ENCODE data around the gene GPR107. TPM values are rescaled to one million over a fixed set of nuclear protein-coding genes. Genes with fewer than 3 reads are reported as not detected.

GPR107 gene
- total and polyA plus RNA-seq, 2 of the 8 experiments (the other 6 are each of a cell fraction or from before 2014, with no cell fraction given): 19.3 to 30.7 TPM

DNA sequence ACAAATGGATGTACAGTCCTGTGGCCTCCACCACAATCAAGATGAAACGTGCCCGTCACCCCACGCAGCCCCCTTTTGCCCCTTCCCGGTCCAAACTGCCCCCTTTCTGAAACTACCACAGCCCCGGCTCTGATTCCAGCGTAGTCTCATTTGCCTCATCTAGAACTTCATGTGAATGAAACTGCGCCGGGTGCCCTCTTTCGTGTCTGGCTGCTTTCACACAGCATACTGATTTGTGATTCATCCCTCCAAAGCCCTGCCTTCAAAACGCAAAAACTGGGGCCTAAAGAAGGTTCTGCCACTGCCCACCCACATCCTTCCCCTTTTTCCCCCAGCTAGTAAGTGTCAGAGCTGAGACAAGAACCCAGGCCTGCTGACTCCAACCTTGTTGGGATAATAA is 87.0 kb downstream of the GPR107 start:
- Histone ChIP-seq H4K91ac (replicated peaks; ENCODE audit: insufficient read length, low read length) (no peak overlapping the region), H3K4me1 (replicated peaks in 1 of 4; ENCODE audit: control insufficient read depth in 3 of 4, insufficient read depth in 4 of 4, low read length in 3 of 4) (peaks cover 13 to 29% (median 19%) of the 10 kb centered on the region in 4 experiments), H2BK120ac (replicated peaks; ENCODE audit: low read depth, low read length) (no peak overlapping the region), H3K56ac (replicated peaks; ENCODE audit: insufficient read length, low read depth, low read length) (no peak overlapping the region), H3K27ac (ENCODE audit: low read depth, low read length) (no peak overlapping the region), H4K8ac (ENCODE audit: extremely low read depth, insufficient read depth, low read length) (no peak overlapping the region), H3K4ac (replicated peaks; ENCODE audit: insufficient read length, low read depth, low read length) (no peak overlapping the region), H3K23ac (ENCODE audit: insufficient read length) (no peak overlapping the region), H3K23me2 (ENCODE audit: low read depth, low read length) (no peaks in the 10 kb centered on the region), H3K9ac (replicated peaks in 1 of 4; ENCODE audit: extremely low read depth in 1 of 4, low read depth in 3 of 4, low read length in 3 of 4) (no peak overlapping the region), H2AFZ (ENCODE audit: low read length) (no peak overlapping the region), H4K20me1 (replicated peaks in 1 of 2; ENCODE audit: control insufficient read depth in 1 of 2, insufficient read depth in 2 of 2, low read length in 2 of 2) (no peaks in the 10 kb centered on the region), H3K36me3 (ENCODE audit: control insufficient read depth in 2 of 4, insufficient read depth in 4 of 4, low read length in 3 of 4) (no peaks in the 10 kb centered on the region), H3K27me3 (replicated peaks in 1 of 4; ENCODE audit: control insufficient read depth in 3 of 4, extremely low read depth in 1 of 4, insufficient read depth in 3 of 4, low read length in 3 of 4) (no peaks in the 10 kb centered on the region; a peak in 1 of 7 replicates), H3K4me3 (ENCODE audit: extremely low read depth in 1 of 4, insufficient read depth in 2 of 4, low read depth in 3 of 4, low read length in 4 of 4) (no peak overlapping the region), H2BK5ac (ENCODE audit: low read depth, low read length) (no peak overlapping the region), H3K9me3 (ENCODE audit: insufficient read depth in 2 of 2, low read depth in 1 of 2, low read length in 1 of 2) (no peaks in the 10 kb centered on the region), H2AK5ac (ENCODE audit: low read depth, low read length) (no peak overlapping the region), H3K79me2 (ENCODE audit: control insufficient read depth in 1 of 2, insufficient read depth in 2 of 2, low read length in 2 of 2) (no peaks in the 10 kb centered on the region), H2BK12ac (ENCODE audit: low read depth, low read length) (no peak overlapping the region), H3K14ac (ENCODE audit: insufficient read length) (no peak overlapping the region), H3K79me1 (ENCODE audit: low read depth, low read length) (no peaks in the 10 kb centered on the region), H3K18ac (ENCODE audit: extremely low read depth, low read length) (no peak overlapping the region), H4K5ac (ENCODE audit: insufficient read length, low read depth, low read length) (no peak overlapping the region), H3K4me2 (ENCODE audit: insufficient read depth in 1 of 2, low read depth in 2 of 2, low read length in 2 of 2) (no peak overlapping the region), H2BK15ac (ENCODE audit: low read length) (no peak overlapping the region), H2BK20ac (ENCODE audit: low read length) (no peak overlapping the region)
- 90% methylated on average over 10 of the region's 10 CpGs; no CpG with 5 or more reads in 1 of the 2 experiments for WGBS, 2 experiments (ENCODE audit: extremely low coverage in 1 of 2, insufficient coverage in 1 of 2, insufficient read length in 1 of 2, insufficient replicate concordance in 2 of 2, low coverage in 1 of 2, low lambda C conversion rate in 2 of 2, missing lambda C conversion rate in 1 of 2)
- ChIA-PET POLR2A (ENCODE audit: partially characterized antibody) (no interaction called here), CTCF (ENCODE audit: partially characterized antibody) (interaction anchor here (0.7 to 1.8 kb wide), 2 partner anchors 9 to 33 kb away, joined by 3 to 5 read pairs; no protein-coding TSS in a partner anchor)
- no peak for DNase-seq (ENCODE audit: low read depth in 1 of 2, low spot score in 2 of 2)
- FAIRE-seq: no peak
- no peak for TF ChIP-seq SP2 (IDR thresholded peaks at IDR 0.05; ENCODE audit: low read length)
- TF ChIP-seq SUZ12 (IDR thresholded peaks at IDR 0.05; ENCODE audit: low read length): no peak
- TF ChIP-seq TBP (IDR thresholded peaks at IDR 0.05; ENCODE audit: low read depth, low read length): no peak
- TF ChIP-seq CTBP2 (IDR thresholded peaks at IDR 0.05; ENCODE audit: borderline replicate concordance, insufficient read depth, insufficient read length, low read length): no peak
- TF ChIP-seq EGR1 (IDR thresholded peaks at IDR 0.05; ENCODE audit: borderline replicate concordance, low read depth, low read length): no peak
- TF ChIP-seq RFX5 (IDR thresholded peaks at IDR 0.05; ENCODE audit: borderline replicate concordance, low read depth, low read length): no peak
- no peak for TF ChIP-seq RNF2 (IDR thresholded peaks at IDR 0.05; ENCODE audit: borderline replicate concordance, low read depth, low read length, missing control alignments, poor library complexity, severe bottlenecking)
- TF ChIP-seq, protein P1, sequence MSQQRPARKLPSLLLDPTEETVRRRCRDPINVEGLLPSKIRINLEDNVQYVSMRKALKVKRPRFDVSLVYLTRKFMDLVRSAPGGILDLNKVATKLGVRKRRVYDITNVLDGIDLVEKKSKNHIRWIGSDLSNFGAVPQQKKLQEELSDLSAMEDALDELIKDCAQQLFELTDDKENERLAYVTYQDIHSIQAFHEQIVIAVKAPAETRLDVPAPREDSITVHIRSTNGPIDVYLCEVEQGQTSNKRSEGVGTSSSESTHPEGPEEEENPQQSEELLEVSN (IDR thresholded peaks at IDR 0.05): no peak
- no peak for TF ChIP-seq CREB1 (IDR thresholded peaks at IDR 0.05)
- TF ChIP-seq FOSL1 (IDR thresholded peaks at IDR 0.05; ENCODE audit: insufficient read depth, low read depth, low read length): no peak
- TF ChIP-seq BRCA1 (IDR thresholded peaks at IDR 0.05; ENCODE audit: low read depth, low read length): no peak
- TF ChIP-seq POU5F1 (IDR thresholded peaks at IDR 0.05; ENCODE audit: low read depth, low read length): no peak
